Right kidney (tissue), 1 donor: ENCODE results near the gene CLSTN2.

Source experiments
- DNase-seq: peaks from one replicate; pipeline ENCODE4 v3.0.0-alpha.2; 2016

Gene CLSTN2

GRCh38 chr3:140007081-140007480 is 72.1 kb downstream of the CLSTN2 start:
- no peak for DNase-seq

GRCh38 chr3:140007911-140008869 is 73.2 kb downstream of the CLSTN2 start:
- no peak for DNase-seq

DNA sequence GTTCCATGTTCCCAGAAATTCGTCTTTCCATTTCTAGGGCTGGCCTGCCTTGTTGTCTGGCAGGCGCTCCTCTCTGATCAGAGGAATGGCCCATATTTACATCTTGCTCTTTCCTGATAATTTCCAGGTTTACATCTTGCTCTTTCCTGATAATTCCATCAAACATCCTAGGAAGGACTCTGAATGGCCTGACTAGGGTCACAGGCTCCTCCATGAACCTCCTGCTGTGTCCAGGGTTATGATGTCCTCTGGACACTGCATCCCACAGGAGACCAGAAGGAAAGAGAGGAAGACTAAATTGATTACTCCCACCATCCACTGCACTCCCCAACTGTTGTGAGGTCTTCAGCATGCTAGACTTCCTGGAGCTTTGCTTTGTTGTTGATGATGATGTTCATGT is 75.4 kb downstream of the CLSTN2 start:
- no peak for DNase-seq

GRCh38 chr3:140011086-140011485 is 76.1 kb downstream of the CLSTN2 start:
- no peak for DNase-seq

DNA sequence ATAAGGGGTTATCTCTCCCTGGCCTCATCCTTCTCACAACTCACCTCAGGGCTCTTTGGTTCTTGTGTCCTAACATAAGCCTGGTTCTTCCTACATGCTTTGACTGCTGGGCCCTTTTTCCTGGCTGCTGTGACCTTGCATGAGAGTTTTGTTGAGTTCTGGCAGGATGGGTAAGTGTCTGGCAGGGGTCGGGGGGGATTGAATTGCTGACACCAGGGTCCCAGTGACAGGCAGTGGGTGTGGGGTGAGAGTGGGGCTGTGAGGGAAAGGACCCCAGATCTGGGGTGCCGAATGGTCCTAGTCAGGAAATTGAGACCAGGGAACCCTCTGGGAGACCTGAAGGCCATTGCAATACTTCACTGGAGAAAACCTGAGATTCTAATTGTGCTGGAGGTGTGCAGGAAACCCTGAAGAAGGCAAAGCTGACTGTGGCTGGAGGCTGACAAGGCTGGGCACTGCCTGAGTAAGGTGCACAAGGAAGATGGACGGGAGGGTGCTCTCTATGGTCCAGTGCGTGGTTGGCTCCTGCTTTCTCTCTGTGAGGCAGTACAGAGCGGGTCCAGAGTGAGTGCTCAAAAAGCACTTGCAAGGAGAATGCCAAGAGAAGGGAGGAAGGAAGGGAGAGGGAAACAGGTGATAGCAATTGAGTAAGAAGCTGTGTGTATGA is 76.8 kb downstream of the CLSTN2 start:
- no peak for DNase-seq

DNA sequence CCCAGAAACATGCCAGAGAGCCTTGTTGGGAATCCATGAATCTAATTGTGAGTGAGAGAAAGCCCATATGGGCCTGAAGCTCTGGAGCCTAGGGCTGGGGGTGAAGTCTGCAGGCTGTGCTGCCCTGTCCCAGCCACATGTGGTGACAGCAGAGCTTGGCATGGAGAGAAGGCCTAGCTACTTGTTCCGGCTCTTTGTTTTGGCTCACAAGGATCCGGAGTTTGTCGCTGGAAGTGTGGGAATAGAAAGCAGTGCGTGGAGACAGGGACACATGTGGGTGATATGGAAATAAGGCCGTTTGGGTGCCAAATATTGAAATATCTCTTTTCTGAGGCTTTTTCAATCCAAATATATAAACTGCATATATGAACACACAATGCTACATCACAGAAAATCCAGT is 78.2 kb downstream of the CLSTN2 start:
- no peak for DNase-seq

DNA sequence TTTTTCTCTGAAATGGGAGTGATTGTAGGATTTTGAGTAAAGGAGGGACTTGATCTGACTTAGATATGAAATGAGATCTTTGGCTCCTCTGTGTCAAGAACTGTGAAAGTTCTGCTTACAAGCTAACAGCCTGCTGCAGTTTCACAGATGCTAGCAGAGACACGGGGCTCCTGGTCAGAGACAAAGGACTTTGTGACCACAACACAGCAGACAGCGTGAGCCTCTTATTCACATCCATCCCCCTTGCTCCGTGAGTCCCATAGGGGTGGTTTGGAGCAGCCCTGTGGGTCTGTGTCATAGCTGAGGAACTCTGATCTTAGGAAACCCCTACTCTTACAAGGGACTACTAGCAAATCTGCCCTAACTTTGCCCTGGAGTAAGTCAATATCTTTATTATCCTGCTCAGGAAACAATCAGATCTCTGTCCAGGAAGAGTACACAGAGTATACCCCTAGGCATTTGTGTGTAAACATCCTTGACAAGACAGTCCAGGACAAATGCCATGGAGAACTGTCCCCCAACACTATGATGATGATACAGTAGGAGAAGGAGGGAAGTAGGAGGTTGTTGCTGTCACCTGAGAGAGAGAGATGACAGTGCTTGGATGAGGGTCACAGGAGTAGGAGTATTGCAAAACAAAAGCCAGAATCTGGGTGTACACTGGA is 80.0 kb downstream of the CLSTN2 start:
- DNase-seq, result no peak

DNA sequence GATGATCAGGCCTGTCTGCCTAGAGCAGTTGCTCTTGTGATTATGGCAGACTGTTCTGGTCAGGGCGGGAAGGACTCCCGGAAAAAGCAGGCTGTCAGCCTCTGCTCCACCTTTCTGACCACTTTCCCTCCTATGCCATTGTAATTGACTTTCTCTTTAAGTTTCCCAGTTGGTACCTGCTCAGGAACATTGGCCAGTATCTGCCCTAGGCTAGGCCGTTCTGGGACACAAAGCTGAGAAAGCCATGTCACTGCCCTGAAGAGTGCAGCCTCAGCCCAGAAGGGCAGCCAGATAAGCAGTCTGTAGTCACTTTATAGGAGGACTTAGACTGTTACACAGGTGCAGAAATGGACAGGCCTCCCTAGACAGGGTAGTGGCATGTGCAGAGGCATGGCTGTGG is 80.8 kb downstream of the CLSTN2 start:
- DNase-seq, result no peak

GRCh38 chr3:140018556-140018955 is 83.6 kb downstream of the CLSTN2 start:
- DNase-seq, result no peak

GRCh38 chr3:140019946-140020345 is 85.0 kb downstream of the CLSTN2 start:
- no peak for DNase-seq

DNA sequence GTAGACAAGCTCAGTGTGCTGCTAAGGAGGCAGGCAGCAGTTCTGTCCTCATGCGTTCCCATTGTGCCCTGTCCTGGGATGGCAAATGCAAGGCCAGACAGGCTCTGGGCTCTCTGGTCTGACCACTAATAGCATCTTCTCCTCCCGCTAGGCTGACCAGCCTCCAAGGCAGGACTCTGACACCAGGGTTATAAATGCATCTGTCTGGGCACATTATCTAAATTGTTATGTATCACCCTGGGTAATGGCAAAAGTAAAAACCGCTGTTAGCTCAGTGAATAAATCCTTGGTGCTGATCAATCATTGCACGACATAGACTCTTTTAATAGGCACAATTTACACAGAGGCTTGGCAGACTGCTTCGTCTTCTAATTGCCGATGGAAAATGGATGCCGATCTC is 85.6 kb downstream of the CLSTN2 start:
- DNase-seq, result no peak

GRCh38 chr3:140021269-140021668 is 86.3 kb downstream of the CLSTN2 start:
- DNase-seq, result no peak

DNA sequence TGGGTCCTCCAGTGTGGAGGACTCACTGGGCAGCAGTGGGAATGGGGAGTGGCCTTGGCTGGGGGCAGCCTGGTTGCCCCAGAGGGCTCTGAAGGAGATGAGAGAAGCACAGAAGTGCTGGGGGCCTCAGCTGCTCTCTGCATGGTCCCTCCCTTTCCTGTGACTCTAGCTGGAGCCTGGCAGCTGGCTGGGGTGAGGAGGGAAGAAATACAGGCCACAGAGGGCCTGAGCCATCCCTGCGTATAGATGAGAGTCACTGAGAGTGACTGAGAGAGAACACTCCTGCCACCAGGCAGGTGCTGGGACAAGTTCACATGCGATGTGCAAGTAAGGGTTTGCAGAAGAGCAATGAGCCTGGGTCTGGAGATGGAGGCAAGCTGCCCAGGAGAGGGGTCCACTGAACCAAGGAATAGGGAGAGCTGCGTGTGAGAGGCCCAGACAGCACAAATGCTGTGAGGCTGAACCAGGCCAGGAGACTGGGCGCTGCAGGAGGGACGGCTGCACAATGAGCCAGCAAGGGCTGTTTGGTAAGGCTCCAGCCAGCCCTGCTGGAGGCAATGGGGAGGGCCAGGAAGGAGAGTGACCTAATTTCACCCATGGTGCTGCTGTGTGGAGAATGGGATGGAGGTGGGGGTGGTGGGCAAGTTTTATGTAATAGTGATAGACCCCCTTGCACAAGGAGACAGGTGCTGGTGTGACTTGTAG is 87.2 kb downstream of the CLSTN2 start:
- DNase-seq, result no peak

DNA sequence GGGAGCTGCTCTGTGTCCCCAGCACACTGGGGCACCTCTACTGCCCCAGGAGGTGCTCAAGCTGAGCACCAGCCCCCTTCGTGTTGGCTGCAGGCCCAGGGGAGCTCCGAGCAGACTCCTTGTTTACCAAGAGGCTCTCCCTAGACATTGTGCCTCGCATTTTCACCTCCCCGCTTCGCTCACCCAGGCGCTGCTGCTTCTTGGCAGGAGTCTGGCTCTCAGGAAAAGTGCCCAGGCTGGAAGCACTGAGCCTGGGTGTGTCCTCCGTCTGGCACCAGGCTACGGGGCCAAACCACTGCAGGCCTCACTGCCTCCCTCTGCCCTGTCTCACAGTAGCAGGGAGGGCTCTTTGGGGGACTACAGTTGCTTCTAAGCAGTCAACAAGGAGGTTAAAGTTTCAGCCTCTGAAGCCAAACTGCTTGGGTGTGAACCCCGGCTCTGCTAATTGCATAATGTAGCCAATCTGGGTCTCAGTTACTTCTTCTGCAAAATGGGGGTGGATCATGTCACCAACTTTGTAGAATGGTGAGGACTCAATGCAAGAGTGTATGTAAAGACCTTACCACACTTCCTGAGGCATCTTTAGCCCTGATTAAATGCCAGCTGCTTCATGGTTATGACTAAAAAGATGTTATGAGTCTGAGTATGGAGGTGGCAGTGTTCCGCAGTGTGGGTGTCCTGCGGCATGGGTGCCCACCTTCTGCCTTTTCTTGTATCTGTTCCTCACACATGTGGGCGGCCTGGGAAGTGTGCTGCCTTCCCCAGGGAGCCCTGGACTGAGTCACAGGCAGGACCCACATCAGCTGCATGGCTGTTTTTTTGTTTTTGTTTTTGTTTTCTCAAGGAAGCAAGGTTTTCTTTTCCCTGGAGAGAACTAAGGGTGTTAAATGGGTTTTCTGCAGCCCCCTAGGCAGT is 88.9 kb downstream of the CLSTN2 start:
- DNase-seq, result no peak

GRCh38 chr3:140031170-140031569 is 96.2 kb downstream of the CLSTN2 start:
- DNase-seq, result no peak

- DNase-seq, result no peak
Measured at GRCh38 chr3:140034058-140034457, 99.1 kb downstream of the CLSTN2 start.

DNA sequence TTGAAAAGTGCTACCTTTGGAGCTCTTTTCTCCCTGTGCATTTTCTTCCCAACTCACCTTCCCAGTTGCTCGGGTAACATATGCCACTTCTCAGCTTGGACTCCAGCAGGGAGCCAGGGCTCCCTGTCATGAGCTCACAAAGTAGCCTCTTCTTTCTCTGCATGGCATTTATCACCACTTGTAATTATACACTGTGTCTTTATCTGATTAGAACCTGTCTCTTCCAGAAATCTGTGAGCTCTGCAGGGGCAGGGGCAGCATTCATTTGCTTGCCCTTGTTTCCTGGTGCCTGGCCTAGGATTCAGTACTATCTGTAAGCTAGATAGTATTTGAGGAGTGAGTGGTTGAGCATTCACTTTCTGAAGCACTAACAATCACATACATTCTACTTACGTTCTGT is 100.9 kb downstream of the CLSTN2 start:
- no peak for DNase-seq

DNA sequence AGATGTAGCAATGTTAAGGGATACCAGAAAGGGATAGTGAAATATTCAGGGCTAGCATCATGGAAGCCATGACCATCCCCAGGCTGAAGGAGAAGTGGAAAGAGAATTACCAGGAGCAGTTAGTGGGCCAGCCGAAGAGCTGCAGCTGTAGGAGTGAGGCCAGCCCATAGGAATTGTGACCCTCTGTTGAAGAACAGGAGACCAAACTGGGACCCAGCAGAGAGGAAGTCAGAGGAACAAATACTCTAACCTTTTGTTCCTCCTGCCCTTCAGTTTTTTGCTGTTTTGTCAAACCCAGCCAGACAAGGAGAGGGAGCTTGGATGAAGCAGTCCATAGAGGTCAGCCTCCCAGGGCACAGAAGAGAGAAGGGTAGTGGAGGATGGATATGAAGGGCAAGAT is 115.4 kb downstream of the CLSTN2 start:
- no peak for DNase-seq

- peak; percentile 17 for DNase-seq
Measured at GRCh38 chr3:140051019-140051957, 116.3 kb downstream of the CLSTN2 start.
